Heart left ventricle (tissue), 16 donors: Measurements from ENCODE around the gene LRP2. TPM values are rescaled to one million over a fixed set of nuclear protein-coding genes. Genes with fewer than 3 reads are reported as not detected.

Experiments
- ATAC-seq, 4 donors: fragments of 200-7000 bp; cut with Tn5 transposase; one replicate each; pipeline ENCODE4 v1.9.1; 2020 to 2022; ENCODE audit warnings: moderate library complexity in 4 of 4, mild to moderate bottlenecking in 3 of 4, moderate number of reproducible peaks in 1 of 4
- DNase-seq, 5 donors: peaks; one replicate each; pipeline ENCODE4 v3.0.0-alpha.2; 2020
- H3K27ac ChIP-seq, 12 donors: fragments of 200-600 bp; sonication (generic) in 4 of 12; one replicate each; pipeline versions ENCODE4 v1.5.0 to v1.8.0; 2016 to 2022; ENCODE audit warnings: mild to moderate bottlenecking in 2 of 12
- H3K27me3 ChIP-seq, 9 donors: fragments of 200-600 bp; sonication (generic) in 2 of 9; one replicate each; pipeline versions ENCODE4 v1.5.1 to v1.8.0; 2016 to 2022; ENCODE audit warnings: mild to moderate bottlenecking in 3 of 9
- H3K36me3 ChIP-seq, 9 donors: fragments of 200-600 bp; sonication (generic) in 2 of 9; one replicate each; pipeline versions ENCODE4 v1.5.0 to v1.8.0; 2018 to 2022; ENCODE audit warnings: mild to moderate bottlenecking in 2 of 9
- H3K4me1 ChIP-seq, 12 donors: fragments of 200-600 bp; sonication (generic) in 4 of 12; one replicate each; pipeline versions ENCODE4 v1.5.0 to v1.8.0; 2016 to 2022; ENCODE audit warnings: mild to moderate bottlenecking in 3 of 12
- H3K4me3 ChIP-seq, 12 donors: fragments of 200-600 bp; sonication (generic) in 4 of 12; one replicate each; pipeline versions ENCODE4 v1.5.0 to v1.8.0; 2017 to 2022; ENCODE audit warnings: mild to moderate bottlenecking in 9 of 12, moderate library complexity in 4 of 12
- H3K9me3 ChIP-seq, 12 donors: fragments of 200-600 bp; sonication (generic) in 4 of 12; one replicate each; pipeline versions ENCODE4 v1.5.0 to v1.8.0; 2016 to 2022; ENCODE audit warnings: mild to moderate bottlenecking in 1 of 12
- CTCF ChIP-seq, 12 donors: fragments of 200-600 bp; sonication (generic) in 4 of 12; IDR thresholded peaks; one replicate each; pipeline versions ENCODE4 v1.5.0 to v1.8.0; 2018 to 2022; ENCODE audit warnings: antibody characterized with exemption in 12 of 12, mild to moderate bottlenecking in 5 of 12
- POLR2A ChIP-seq, 2 donors: fragments of 450-650 bp; IDR thresholded peaks; one replicate each; pipeline ENCODE4 v1.6.1; 2017; ENCODE audit warnings: antibody characterized with exemption in 2 of 2, mild to moderate bottlenecking in 2 of 2, moderate library complexity in 2 of 2
- WGBS, 4 donors: extraction: QIAGEN DNeasy Blood & Tissue Kit in 2 of 4; methylation state at CpG; one replicate each; pipeline versions ENCODE4 v1.1.5 to v1.1.7; 2013 to 2018; 5-methylcytosine and 5-hydroxymethylcytosine counted together
- intact Hi-C, 10 donors: fragments of 100-400 bp; cut with DNase I; formaldehyde crosslinking; loops; one replicate each; pipeline versions ENCODE4 v1.11.1 to v1.14.2; 2022
- polyA plus RNA-seq, 2 donors: library from polyadenylated mRNA; stranded (reverse); fragments of 200-250 nt; gene quantifications; one replicate each; pipeline ENCODE4 v1.2.3, GENCODE V29; 2013
- total RNA-seq, 9 donors: library from RNA; depleted of rRNA in 2 of 9; stranded (reverse); fragments of >200 nt in 2 of 9; fragmentation: NEBNext Ultra II Directional in 3 of 9; extraction: Animal tissue kit (Norgen Biotek cat#: 25700) in 3 of 9; gene quantifications; one replicate each; pipeline versions ENCODE4 v1.1.0 to v1.2.4, GENCODE V29; 2016 to 2023
- donor health status: ischemic (EF 13 %, LVEDD 7.1; RV severe dilation, severe dysfunction).
- donor health status: healthy with polysubstance abuse.
- donor health status: DM: no; HTN: yes; CAD: no.
- donor health status: DM: no; HTN: no; CAD: no.
- donor health status: ischemic (EF 25% LVEDD 6.9; RV normal size, moderate dysfunction).
- donor health status: ischemic (EF 25% LVEDD 5.7; RV mildly dilated, moderate dysfunction).
- donor health status: healthy.
- donor health status: DM: yes; HTN: yes; CAD: no.
- donor health status: ischemic (EF 35%, LVEDD 5.7; RV mildly dilated, moderate dysfunction).
- donor health status: nonischemic (EF 11% LVEDD 7.7; RV severe dilation, severe dysfunction).
- donor health status: DM: yes; HTN: yes; CAD: no.
- donor health status: PGD.
- donor health status: ischemic (EF 29% LVEDD 5.4; RV normal size, mild dysfunction).
- donor health status: nonischemic (EF 23%, LVEDD 6.1; RV moderate dilation, normal function).

The LRP2 gene
- total and polyA plus RNA-seq, 11 donors = 0.01 to 13.6 (median 0.09) TPM; not detected in 5

- H3K36me3 ChIP-seq = no peaks in the 10 kb centered on the region
- TF ChIP-seq CTCF (IDR thresholded peaks at IDR 0.05) = no peak
- DNase-seq = no peak
- 94 to 99% (median 97%) methylated on average over 2 of the region's 2 CpGs for WGBS, 4 donors
- H3K9me3 ChIP-seq = no peaks in the 10 kb centered on the region
- H3K27me3 ChIP-seq = peaks cover 0 to 3% (median 0%) of the 10 kb centered on the region in 9 donors
- intact Hi-C loops = no loop called here
- ATAC-seq = no peak
- H3K27ac ChIP-seq = no peak overlapping the region
- H3K4me1 ChIP-seq = no peaks in the 10 kb centered on the region
- H3K4me3 ChIP-seq = no peak overlapping the region
Observed at GRCh38 chr2:169205176-169205575, 157.2 kb downstream of the LRP2 start.

- TF ChIP-seq POLR2A (IDR thresholded peaks at IDR 0.05) = no peak
- no peak for TF ChIP-seq CTCF (IDR thresholded peaks at IDR 0.05)
- no peaks in the 10 kb centered on the region for H3K36me3 ChIP-seq
- no peak for DNase-seq
- H3K27me3 ChIP-seq = peaks cover 0 to 3% (median 0%) of the 10 kb centered on the region in 9 donors
- no peak for ATAC-seq
- intact Hi-C loops = no loop called here
- H3K9me3 ChIP-seq = no peaks in the 10 kb centered on the region
- no peak overlapping the region for H3K27ac ChIP-seq
- H3K4me3 ChIP-seq = no peak overlapping the region
- no peaks in the 10 kb centered on the region for H3K4me1 ChIP-seq
- WGBS, 4 donors = 90 to 91% (median 91%) methylated on average over 8 of the region's 8 CpGs
Observed at GRCh38 chr2:169203952-169204351, 158.4 kb downstream of the LRP2 start.

- ATAC-seq (no peak), DNase-seq (no peak)
- Histone ChIP-seq H3K27ac (no peak overlapping the region), H3K9me3 (no peaks in the 10 kb centered on the region), H3K4me1 (no peaks in the 10 kb centered on the region), H3K36me3 (no peaks in the 10 kb centered on the region), H3K27me3 (peaks cover 0 to 3% (median 0%) of the 10 kb centered on the region in 9 donors), H3K4me3 (no peak overlapping the region)
- TF ChIP-seq POLR2A (IDR thresholded peaks at IDR 0.05) = no peak
- no peak for TF ChIP-seq CTCF (IDR thresholded peaks at IDR 0.05)
- WGBS, 4 donors = 92 to 95% (median 94%) methylated on average over 3 of the region's 3 CpGs
- intact Hi-C loops = no loop called here
Observed at GRCh38 chr2:169200756-169201155, 161.6 kb downstream of the LRP2 start.

GRCh38 chr2:169193618-169194017 lies 168.7 kb downstream of the LRP2 start:
- Histone ChIP-seq H3K36me3 (no peaks in the 10 kb centered on the region), H3K9me3 (no peaks in the 10 kb centered on the region), H3K27ac (no peak overlapping the region), H3K27me3 (peaks cover 0 to 3% (median 0%) of the 10 kb centered on the region in 9 donors), H3K4me1 (no peaks in the 10 kb centered on the region), H3K4me3 (no peak overlapping the region)
- no peak for DNase-seq
- WGBS, 4 donors = 66 to 75% (median 69%) methylated on average over 5 of the region's 5 CpGs
- no peak for ATAC-seq
- intact Hi-C loops = no loop called here
- TF ChIP-seq POLR2A (IDR thresholded peaks at IDR 0.05) = no peak
- no peak for TF ChIP-seq CTCF (IDR thresholded peaks at IDR 0.05)
